SK-N-SH (cell line): ENCODE data around the gene FMO2. TPM values are rescaled to one million over a fixed set of nuclear protein-coding genes. Genes with fewer than 3 reads are reported as not detected.

ENCODE experiments used
- CTCF ChIA-PET: fragments of 300-600, 350-600 bp; formaldehyde crosslinking; extraction: SDS; loops from one replicate; lab custom pipeline; 2021; lab: Yijun Ruan, JAX
- POLR2A ChIA-PET: fragments of 350-600 bp; sonication (Branson Sonifier 250); formaldehyde crosslinking; extraction: SDS; loops from one replicate; lab custom pipeline; 2020; ENCODE audit warnings: antibody characterized with exemption, inconsistent platforms; lab: Yijun Ruan, JAX
- DNase-seq: peaks from one replicate; pipeline ENCODE4 v3.0.0; 2012
- H2AFZ ChIP-seq: fragments of 200-600 bp; sonication (generic); 2 replicates; pipeline ENCODE4 v1.8.1; 2016; ENCODE audit warnings: antibody characterized with exemption, mild to moderate bottlenecking, low read depth
- H3F3A ChIP-seq: fragments of 200-600 bp; sonication (generic); replicated peaks from 2 replicates; pipeline ENCODE3; 2016; ENCODE audit warnings: antibody characterized with exemption, mild to moderate bottlenecking; ENCODE audit not compliant: insufficient read depth
- H3K27ac ChIP-seq, 2 experiments: fragments of 200-500 bp in 1 of 2; fragments of 200-600 bp in 1 of 2; sonication (Bioruptor generic) in 1 of 2; sonication (generic), shearing (Covaris generic) in 1 of 2; 2 replicates each; pipeline versions ENCODE4 v1.5.1 to v1.6.1; 2014 to 2016; ENCODE audit warnings: low read depth in 2 of 2, inconsistent platforms in 1 of 2, low read length in 1 of 2, mild to moderate bottlenecking in 1 of 2, mixed read lengths in 1 of 2
- H3K27me3 ChIP-seq: fragments of 200-600 bp; sonication (generic), shearing (Covaris generic); 2 replicates; pipeline ENCODE4 v1.6.1; 2016; ENCODE audit warnings: mixed run types; ENCODE audit not compliant: insufficient read depth
- H3K36me3 ChIP-seq, 2 experiments: fragments of 200-500 bp in 1 of 2; fragments of 200-600 bp in 1 of 2; sonication (Bioruptor generic) in 1 of 2; sonication (generic) in 1 of 2; replicated peaks in 1 of 2; 2 replicates each; pipeline versions ENCODE3 to v1.5.1; 2014 to 2016; ENCODE audit warnings: low read length in 1 of 2, mild to moderate bottlenecking in 1 of 2; ENCODE audit not compliant: insufficient read depth in 2 of 2, control insufficient read depth in 1 of 2
- H3K4me1 ChIP-seq, 2 experiments: fragments of 200-500 bp in 1 of 2; fragments of 200-600 bp in 1 of 2; sonication (Bioruptor generic) in 1 of 2; sonication (generic), shearing (Covaris generic) in 1 of 2; 2 replicates each; pipeline versions ENCODE4 v1.5.1 to v1.6.1; 2014 to 2016; ENCODE audit warnings: low read depth in 1 of 2, low read length in 1 of 2, mixed run types in 1 of 2; ENCODE audit not compliant: insufficient read depth in 2 of 2, control insufficient read depth in 1 of 2
- H3K4me2 ChIP-seq: fragments of 200-600 bp; sonication (generic), shearing (Covaris generic); 2 replicates; pipeline ENCODE4 v1.6.1; 2017; ENCODE audit warnings: mixed run types
- H3K4me3 ChIP-seq, 2 experiments: fragments of 200-500 bp in 1 of 2; fragments of 200-600 bp in 1 of 2; sonication (Bioruptor generic) in 1 of 2; sonication (generic), shearing (Covaris generic) in 1 of 2; 2 replicates each; pipeline versions ENCODE4 v1.5.1 to v1.8.1; 2014 to 2016; ENCODE audit warnings: low read depth in 2 of 2, inconsistent platforms in 1 of 2, low read length in 1 of 2, mild to moderate bottlenecking in 1 of 2, mixed read lengths in 1 of 2, moderate library complexity in 1 of 2
- H3K79me2 ChIP-seq: fragments of 200-600 bp; sonication (generic); 2 replicates; pipeline ENCODE4 v1.8.1; 2017; ENCODE audit warnings: mild to moderate bottlenecking; ENCODE audit not compliant: insufficient read depth
- H3K9ac ChIP-seq: fragments of 200-600 bp; sonication (generic); 2 replicates; pipeline ENCODE4 v1.6.1; 2017; ENCODE audit warnings: mixed run types
- H3K9me2 ChIP-seq: fragments of 200-600 bp; sonication (generic); 2 replicates; pipeline ENCODE4 v1.6.1; 2017; ENCODE audit warnings: mixed run types
- H3K9me3 ChIP-seq: fragments of 200-600 bp; sonication (generic); 2 replicates; pipeline ENCODE4 v1.6.1; 2017; ENCODE audit warnings: mixed run types, mild to moderate bottlenecking, moderate library complexity
- H4K20me1 ChIP-seq: fragments of 200-600 bp; sonication (generic); 2 replicates; pipeline ENCODE4 v1.6.1; 2017; ENCODE audit warnings: mild to moderate bottlenecking, mixed run types; ENCODE audit not compliant: insufficient read depth
- CTCF ChIP-seq: fragments of 200-600 bp; sonication (generic); IDR thresholded peaks from 2 replicates; pipeline ENCODE4 v1.6.1; 2017; ENCODE audit warnings: antibody characterized with exemption, mild to moderate bottlenecking, moderate library complexity
- ELF1 ChIP-seq: IDR thresholded peaks from 2 replicates; pipeline ENCODE4 v1.4.0; 2012
- FOXM1 ChIP-seq: IDR thresholded peaks from 2 replicates; pipeline ENCODE4 v1.4.0; 2012; ENCODE audit warnings: low read depth, mild to moderate bottlenecking
- MAX ChIP-seq: IDR thresholded peaks from 2 replicates; pipeline ENCODE4 v1.4.0; 2012; ENCODE audit warnings: low read depth
- RAD21 ChIP-seq: IDR thresholded peaks from 2 replicates; pipeline ENCODE4 v1.6.1; 2012; ENCODE audit warnings: mild to moderate bottlenecking, low read length
- REST ChIP-seq: IDR thresholded peaks from 2 replicates; pipeline ENCODE4 v1.6.1; 2012; ENCODE audit warnings: mild to moderate bottlenecking, low read depth, low read length, moderate library complexity
- SMC3 ChIP-seq: IDR thresholded peaks from 2 replicates; pipeline ENCODE4 v1.6.1; 2012; ENCODE audit warnings: low read depth, low read length, improper control_type of control experiment
- TEAD4 ChIP-seq: IDR thresholded peaks from 2 replicates; pipeline ENCODE4 v1.4.0; 2012; ENCODE audit warnings: mild to moderate bottlenecking, borderline replicate concordance; ENCODE audit not compliant: insufficient read depth
- ZBTB33 ChIP-seq: IDR thresholded peaks from 2 replicates; pipeline ENCODE4 v1.4.0; 2012; ENCODE audit warnings: low read depth, borderline replicate concordance
- WGBS: methylation state at CpG from one replicate; pipeline ENCODE4 v1.1.6; 2017; ENCODE audit warnings: low lambda C conversion rate; 5-methylcytosine and 5-hydroxymethylcytosine counted together
- polyA plus RNA-seq, 3 experiments: library from polyadenylated mRNA; depleted of rRNA; stranded (reverse); fragments of >200 nt; gene quantifications; 2 replicates each; pipeline ENCODE4 v1.2.3, GENCODE V29; 2012

FMO2 gene
- polyA plus RNA-seq, 1 of the 3 experiments (the other 2 are of a cell fraction), result not detected

- Histone ChIP-seq H3K4me3 (no peak overlapping the region), H3K36me3 (no peaks in the 10 kb centered on the region), H3K79me2 (no peaks in the 10 kb centered on the region), H4K20me1 (no peaks in the 10 kb centered on the region), H3K9me3 (no peaks in the 10 kb centered on the region), H3K27me3 (peaks cover 29% of the 10 kb centered on the region; the same call in 1 of the 2 replicates), H3K9ac (no peak overlapping the region), H3F3A (no peaks in the 10 kb centered on the region), H3K9me2 (no peaks in the 10 kb centered on the region), H3K4me1 (no peaks in the 10 kb centered on the region), H3K4me2 (no peak overlapping the region), H2AFZ (no peak overlapping the region), H3K27ac (no peak overlapping the region)
- TF ChIP-seq FOXM1 (no peak), RAD21 (peak; percentile 48), SMC3 (peak; percentile 68), CTCF (peak; percentile 80)
- peak; percentile 37 for DNase-seq
- CTCF ChIA-PET, result interaction anchor here (0.7 to 3.4 kb wide), 16 partner anchors 9 to 470 kb away, joined by 3 to 22 read pairs (median 5); partner anchors contain the start of gene FMO4
- POLR2A ChIA-PET, result no interaction called here
- 21% methylated on average over 6 of the region's 6 CpGs for WGBS
Measured at GRCh38 chr1:171245458-171246064, 60.5 kb downstream of the FMO2 start.

- no peak for TF ChIP-seq REST
- no peak for TF ChIP-seq MAX
- no peak for TF ChIP-seq ZBTB33
- TF ChIP-seq ELF1, result no peak
- no peak for TF ChIP-seq TEAD4
- Histone ChIP-seq H3K27me3 (peaks cover 45% of the 10 kb centered on the region; the same call in 1 of the 2 replicates), H3K9ac (no peak overlapping the region), H3F3A (no peaks in the 10 kb centered on the region), H2AFZ (no peak overlapping the region), H3K36me3 (no peaks in the 10 kb centered on the region), H3K9me2 (no peaks in the 10 kb centered on the region), H3K27ac (no peak overlapping the region), H3K4me3 (no peak overlapping the region), H3K9me3 (no peaks in the 10 kb centered on the region), H3K4me1 (peaks cover 0 to 5% of the 10 kb centered on the region in 2 experiments; a peak in 1 of 4 replicates), H3K79me2 (no peaks in the 10 kb centered on the region), H3K4me2 (no peak overlapping the region), H4K20me1 (no peaks in the 10 kb centered on the region)
- no peak for DNase-seq
- 1% methylated on average over 4 of the region's 4 CpGs for WGBS
- POLR2A ChIA-PET, result no interaction called here
- CTCF ChIA-PET, result interaction anchor here (1.2 to 3.4 kb wide), 2 partner anchors 21 to 66 kb away, joined by 5 to 14 read pairs; partner anchors contain the start of gene FMO4
Measured at GRCh38 chr1:171247501-171247900, 62.4 kb downstream of the FMO2 start.
